Activated gamma-delta T cell treated with Interleukin-2 at 50 U/mL for 16 hours (primary cell): ENCODE data around the gene CHST11.
"Not testable (repeated sequence)": the region's sequence is repeated elsewhere in the genome, so short reads cannot be mapped to it uniquely, and the experiment has no call there.

Experiments
- DNase-seq: peaks from one replicate; pipeline ENCODE4 v3.0.0-alpha.2; 2020

CHST11 gene

DNA sequence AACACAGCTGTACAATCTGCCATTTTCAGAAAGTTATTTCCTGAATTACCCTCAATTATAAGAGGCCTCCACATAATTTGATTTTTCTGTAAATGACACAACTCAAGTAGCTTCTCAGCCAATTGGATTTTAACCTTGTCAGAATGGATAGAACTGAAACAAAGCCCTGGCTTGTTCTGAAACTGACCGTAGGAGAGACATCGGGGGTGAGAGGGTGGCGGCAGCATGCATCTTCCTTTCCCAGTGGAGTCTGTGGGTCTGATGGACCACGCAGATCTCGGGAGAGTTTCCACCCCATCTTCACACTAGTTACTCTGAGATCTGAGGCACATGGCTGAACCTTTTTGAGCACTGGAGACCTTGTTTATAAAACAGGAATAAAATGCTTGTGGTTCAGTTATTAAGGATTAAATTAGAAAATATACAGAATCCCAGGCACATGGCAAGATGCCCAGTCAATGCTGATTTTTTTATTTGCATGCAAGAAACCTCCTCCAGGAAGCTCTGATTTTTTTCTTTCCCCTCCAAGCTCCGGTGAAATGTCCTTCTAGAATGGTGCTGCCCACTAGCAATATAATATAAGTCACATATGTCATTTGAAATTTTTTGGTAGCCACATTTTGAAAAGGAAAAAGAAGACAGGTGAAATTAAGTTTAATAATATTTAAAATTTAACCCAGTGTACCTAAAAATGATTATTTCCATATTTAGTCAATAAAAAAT is 153.9 kb downstream of the CHST11 start:
- no peak for DNase-seq

DNA sequence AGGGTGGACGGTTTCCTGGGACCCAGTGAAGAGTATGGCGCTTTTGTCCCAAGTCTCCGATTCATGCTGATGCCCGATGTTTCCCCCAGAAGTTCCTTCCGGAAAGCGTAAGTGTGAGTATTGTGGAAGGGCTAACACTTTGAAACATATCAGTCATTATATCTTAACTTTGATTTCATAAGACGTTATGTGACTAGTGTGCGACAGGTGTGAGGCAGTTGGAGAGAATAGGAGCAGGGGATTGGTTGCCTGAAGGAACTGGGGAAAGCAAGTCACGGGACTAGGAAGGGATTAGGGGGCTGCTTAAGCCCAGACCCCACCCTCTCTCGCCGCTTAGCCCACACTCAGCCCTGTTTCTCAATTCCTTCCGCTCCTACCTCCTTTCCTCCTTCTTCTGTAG is 154.9 kb downstream of the CHST11 start:
- DNase-seq: no peak

DNA sequence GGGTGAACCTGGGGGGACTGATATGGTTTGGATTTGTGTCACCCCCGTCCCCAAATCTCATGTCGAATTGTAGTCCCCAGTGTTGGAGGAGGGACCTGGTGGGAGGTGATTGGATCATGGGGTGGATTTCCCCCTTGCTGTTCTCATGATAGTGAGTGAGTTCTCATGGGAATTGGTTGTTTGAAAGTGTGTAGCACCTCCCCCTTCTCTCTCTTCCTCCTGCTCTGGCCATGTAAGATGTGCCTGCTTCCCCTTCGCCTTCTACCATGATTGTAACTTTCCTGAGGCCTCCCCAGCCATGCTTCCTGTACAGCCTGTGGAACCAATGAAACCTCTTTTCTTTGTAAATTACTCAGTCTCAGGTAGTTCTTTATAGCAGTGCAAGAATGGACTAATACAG is 156.6 kb downstream of the CHST11 start:
- DNase-seq: not testable (repeated sequence)

DNA sequence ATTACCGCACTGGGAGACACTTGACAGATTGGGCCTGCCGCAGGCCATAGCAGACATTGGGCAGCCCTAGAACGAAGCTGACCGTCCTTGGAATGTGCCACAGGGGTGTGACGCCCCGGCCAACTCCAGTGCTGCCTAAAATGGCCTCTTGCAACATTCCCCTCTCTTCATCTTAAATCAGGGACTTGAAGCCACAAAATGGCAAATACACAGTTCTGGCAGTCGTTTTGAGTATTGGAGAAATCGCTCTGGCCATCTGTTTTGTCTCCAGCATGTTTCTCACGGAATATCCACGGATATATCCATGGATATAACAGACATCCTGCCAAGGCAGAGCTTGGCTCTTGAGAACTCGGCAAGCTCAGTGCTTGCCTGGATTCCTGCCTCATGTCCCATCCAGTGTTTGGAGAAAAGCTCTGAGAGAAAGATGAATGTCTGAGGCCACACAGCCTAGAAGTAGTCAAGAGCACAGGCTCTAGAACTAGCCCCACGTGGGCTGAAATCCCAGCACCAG is 158.4 kb downstream of the CHST11 start:
- DNase-seq: no peak

DNA sequence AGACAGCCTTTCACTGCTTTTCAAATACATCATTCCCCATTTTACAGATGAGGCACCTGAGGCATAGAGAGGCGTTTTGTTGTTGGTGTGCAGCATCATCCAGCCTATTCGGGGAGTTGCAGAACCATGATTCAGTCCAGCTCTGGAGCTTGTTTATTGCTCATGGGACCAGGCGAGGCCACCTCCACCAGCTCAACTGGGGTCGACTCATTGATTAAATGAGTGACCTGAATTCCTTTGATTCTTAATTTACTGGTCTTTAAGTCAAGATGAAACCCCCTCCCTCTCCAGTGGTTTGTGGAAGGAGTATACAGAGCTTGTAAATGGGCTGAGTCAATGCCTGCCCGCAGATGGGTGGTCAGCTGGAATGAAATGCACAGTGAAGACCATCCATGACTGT is 161.9 kb downstream of the CHST11 start:
- DNase-seq: no peak

DNA sequence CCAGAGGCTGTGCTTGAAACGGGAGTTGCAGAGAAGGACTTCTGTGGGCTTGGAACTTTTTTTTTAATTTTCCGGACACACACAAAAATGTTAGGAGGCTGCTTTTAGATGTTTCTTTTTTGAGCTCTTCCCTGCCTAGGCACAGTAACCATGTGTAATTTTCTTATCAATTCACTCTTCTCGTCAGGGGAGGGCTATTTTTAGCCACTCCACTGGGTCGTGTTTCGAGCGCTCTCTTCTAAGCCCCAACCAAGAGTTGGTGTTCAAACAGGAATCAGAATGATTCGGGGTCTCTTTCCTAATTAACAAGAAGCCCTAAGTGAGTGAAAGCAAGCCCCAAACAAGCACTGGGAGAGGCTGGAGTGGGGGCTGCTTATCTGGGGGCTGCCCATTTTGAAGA is 162.6 kb downstream of the CHST11 start:
- no peak for DNase-seq

DNA sequence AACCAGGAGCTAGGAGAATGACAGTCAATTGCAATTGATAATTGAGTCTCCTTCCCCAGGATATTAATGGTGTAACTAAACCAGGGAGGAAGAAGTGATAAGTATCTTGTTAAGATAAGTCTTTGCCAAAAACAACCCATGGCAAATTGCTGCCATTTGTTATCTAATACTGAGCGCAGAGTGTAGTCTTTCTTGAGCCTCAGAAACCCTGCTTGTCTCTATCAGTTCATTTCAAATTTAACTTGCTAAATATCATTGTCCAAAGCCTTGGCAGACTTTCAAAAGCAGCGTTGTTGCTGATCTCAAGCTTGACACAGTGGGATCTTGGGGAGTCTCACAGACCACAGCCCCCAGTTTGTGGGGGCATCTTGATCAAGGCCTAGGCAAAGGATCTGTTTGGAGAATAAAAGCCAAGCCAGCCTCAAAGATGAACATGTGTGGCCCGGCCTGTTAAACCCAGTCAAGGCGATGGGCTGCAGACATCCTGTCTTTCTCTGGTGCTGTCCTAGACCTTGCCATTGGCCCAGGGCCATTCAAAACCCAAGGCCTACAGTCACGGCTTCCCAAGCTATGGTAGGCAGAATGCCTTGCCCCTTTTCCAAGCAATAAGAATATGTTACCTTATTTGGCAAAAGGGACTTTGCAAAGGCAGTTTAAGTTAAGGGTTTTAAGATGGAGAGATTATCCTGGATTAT is 164.2 kb downstream of the CHST11 start:
- no peak for DNase-seq

DNA sequence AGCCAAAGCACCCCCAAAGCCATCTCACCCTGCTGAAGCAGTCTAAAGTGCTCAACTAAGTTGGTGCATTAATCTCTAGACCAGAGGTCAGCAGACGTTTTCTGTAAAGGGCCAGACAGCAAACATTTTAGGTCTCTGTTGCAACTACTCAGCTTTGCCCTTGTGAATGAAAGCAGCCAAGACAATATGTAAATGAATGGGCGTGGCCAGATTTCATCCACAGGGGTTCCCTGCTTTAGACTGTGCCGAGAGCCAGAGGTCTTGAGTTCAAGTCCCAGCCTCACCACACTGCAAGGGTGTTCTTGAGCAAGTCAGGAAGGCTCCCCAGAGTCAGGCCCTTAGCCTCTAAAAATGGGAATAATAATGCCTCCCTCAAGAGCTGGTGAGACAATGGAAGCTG is 166.2 kb downstream of the CHST11 start:
- no peak for DNase-seq

DNA sequence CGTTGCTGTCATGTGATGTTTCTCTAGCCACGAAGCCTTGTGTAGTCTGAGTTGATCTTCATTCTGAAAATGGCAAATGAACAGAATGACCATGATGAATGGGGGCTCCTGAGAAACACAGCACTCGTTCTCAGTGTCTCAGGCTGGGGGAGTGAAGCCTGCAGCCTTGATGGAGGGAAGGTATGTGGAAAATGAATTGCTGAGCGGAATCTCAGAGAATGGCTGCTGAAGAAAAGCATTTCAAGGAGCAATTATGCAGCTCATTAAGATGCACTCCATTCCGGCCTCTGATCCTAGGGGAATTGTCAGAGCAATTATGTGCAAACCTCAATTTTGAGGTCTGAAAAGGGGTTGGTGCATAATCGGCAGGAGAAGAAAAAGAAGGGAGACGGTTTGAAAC is 167.1 kb downstream of the CHST11 start:
- no peak for DNase-seq

DNA sequence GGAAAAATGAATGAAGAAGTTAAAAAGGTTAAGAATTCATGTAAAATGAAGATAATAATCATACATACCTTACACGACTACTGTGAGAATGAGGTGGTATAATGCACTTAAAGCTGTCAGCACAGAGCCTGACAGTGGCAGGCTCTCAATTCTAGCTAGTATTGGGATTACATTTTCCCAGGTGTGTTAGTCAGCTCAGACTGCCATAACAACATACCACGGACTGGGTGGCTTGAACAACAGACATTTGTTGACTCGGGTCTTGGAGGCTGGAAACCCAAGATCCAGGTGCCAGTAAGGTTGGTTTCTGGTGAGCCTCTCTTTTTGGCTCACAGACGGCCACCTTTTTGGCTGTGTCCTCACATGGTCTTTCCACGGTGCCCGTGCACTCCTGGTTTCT is 167.8 kb downstream of the CHST11 start:
- DNase-seq: no peak

DNA sequence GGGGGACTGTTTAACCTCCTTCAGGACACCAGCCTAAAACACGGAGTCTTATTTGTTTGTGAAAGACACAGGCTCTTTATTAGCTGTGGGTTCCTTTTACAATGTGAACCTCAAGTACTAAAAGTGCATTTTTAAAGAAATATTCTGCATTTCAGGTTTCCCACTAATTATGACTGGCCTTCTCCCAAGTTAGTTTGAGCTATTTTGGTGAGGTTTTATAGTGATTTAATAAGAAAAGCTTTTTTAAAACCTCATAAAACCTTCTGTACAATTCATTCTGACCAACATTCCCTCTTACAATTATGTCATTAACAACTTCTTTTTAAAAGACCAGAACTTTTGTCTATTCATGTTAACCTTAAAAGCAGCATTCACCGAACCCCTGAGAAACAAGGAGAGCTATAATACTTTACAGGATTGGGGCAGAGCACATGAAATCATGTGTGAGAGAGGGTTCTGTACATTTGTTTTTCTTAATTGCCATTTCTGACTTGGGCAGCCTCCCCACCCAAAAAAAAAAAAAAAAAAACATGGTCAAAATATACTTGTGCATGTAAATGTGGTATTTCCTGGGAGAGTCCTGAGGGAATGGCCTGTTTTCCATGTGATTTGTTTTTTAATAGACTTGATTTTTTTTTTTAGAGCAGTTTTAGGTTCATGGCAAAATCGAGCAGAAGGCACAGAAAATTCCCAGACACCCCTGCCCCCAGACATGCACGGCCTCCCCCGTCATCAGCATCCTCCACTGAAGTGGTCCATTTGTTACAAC is 169.5 kb downstream of the CHST11 start:
- DNase-seq: no peak

DNA sequence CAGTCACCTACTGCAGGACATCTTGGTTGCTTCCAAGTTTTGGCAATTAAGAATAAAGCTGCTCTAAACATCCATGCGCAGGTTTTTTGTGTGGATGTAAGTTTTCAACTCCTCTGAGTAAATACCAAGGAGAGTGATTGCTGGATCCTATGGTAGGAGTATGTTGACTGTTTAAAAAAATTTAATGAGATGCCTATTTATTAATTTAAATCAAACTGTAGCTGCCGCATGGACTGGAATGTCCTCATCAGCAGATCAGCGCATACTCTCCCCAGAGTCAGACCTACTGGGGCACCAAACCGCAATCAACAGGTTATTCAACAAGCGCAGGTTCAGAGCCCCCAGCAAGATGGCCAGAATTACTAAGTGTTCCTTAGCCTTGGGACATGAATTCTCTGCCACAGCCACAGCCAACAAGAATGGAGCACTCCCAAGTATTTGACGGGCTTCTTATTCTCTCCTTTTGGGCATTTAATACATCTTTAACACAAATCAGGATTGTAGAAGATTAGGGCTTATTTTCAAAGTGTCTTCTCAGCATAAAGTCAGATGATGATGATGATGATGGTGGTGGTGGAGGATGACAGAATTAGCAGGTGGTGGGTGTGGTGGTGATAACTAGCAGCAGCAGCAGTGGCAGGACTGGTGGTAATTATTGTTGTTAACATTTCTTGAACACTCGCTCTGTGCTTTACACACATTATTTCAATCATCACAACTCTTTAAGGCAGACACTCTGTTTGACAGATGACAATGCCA is 170.7 kb downstream of the CHST11 start:
- DNase-seq: no peak

DNA sequence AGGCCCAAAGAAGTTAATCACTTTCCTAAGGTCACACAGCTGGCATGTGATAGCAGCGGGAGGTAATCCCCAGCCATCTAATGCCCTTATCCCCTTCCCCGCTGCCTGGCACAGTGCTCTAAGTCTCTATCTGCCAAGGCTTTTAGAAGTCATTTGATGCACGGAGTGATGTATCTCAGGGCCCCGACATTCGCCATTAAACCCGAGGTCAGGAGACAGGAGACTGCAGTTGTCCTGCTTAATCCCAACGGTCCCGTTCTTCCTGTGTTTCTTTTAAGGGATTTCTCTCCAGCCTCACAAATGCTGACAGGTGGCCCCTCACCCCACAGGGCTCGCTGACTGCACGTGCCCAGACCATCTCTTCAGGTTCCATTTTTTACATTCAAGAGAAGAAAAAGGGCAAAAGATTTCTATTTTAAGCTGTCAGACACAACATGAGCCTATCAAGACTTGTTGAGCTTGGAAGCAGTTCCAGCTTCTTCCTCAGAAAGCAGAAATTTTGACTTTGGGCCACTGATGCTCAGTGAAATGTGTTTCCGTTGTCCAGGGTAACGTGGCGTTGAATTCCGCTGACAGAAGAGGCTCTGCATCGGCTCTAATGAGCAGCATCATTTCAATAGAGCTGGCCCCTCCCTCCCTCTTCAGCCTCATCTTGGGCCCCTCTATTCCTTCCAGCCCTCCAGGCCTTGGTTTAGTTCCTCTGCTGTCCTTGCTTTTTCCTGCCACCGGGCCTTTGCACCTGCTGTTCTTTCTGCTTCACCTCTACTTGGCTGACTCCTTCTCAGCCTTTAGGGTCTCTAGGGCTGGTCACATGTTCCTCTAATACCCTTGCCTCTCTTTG is 171.5 kb downstream of the CHST11 start:
- DNase-seq: no peak

DNA sequence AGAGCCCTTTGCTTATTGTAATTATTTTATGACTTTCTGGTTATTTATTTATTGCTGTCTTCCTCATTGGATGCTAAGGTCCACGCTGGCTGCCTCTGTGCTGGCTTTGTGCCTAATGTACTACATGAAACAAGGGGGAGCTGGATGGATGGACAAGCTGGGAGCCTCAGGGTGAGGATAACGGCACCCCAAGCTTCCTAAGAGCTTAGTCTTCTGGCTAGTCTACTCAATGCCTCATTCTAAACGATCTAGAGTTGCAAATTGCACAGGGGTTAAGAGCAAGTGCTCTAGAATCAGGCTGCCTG is 172.0 kb downstream of the CHST11 start:
- no peak for DNase-seq

DNA sequence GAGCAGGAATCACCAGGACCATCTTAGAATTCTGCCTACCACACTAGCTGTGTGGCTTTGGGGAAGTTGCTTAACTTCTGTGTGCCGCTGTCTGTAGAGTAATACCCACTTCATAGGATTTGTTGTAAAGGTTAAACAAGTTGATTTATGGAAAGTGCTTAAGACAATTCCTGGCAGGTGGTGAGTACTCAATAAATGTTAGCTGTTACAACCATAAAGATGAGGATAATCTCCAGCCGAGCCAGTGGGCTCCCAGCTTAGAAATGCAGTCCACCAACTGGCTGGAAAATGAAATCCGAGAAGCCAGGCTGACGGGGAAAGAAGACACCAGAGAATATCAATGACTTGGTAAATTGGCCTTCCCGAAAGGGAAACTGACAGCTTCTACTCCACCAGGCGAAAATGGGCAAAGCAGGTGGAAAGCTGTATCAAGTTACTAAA is 173.5 kb downstream of the CHST11 start:
- no peak for DNase-seq

DNA sequence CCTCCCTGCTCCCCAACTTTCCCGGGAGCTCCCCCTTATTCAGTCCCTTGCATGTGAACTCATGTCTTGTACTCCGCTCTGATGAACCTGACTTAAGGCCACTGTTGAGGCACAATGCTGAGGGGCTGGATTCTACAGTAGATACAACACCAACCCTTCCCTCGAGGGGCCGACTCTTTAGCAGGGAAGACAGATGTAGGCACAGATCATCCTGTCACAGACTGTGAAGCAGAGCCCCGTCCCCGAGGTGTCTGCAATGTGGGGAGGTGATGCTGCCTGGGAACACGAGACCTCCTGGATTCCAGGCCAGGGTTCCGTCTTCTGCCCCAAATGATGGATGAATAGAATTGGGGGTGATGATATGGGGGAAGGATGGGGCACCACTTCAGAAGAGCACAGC is 175.1 kb downstream of the CHST11 start:
- no peak for DNase-seq

DNA sequence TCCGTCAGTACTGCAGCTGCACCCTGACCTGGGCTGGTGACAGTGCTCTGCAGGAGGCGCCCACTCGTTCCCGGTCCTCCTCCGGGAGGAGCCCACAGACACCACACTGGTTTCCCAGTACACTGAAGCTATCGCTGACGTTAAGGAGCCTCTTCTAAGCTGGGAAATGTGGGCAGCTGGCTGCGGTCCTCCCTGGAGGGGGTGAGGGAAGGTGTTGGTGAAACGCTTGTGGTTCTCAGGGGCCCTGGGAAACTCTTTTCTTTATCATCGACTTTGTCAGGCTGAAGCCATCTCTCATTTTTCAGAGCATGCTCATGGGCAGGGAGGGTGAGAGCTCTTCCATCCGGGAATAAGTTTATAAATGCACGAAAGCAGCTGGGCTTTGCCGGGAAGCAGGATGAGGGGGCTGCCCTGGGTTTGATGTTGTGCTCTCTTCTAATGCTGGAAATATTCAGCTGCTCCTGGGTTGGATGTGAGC is 176.0 kb downstream of the CHST11 start:
- no peak for DNase-seq

DNA sequence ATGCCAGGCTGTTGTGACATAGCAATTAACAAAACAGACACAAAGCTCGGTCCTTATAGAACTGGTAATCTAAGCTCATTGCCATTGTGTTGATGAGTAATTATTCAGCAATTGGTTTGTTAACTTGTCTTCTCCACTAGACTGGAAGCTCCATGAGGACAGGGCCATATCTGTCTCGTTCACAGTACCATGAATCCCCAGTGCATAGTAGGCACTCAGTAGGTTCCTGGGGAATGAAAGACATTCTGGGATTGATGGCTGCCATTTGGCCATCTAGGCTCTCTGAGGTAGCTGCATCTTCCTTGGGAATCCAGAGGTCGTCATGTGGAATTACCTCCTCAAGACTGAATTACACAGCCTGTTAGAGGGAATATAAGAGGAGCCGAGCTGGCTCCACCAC is 177.3 kb downstream of the CHST11 start:
- DNase-seq: no peak

DNA sequence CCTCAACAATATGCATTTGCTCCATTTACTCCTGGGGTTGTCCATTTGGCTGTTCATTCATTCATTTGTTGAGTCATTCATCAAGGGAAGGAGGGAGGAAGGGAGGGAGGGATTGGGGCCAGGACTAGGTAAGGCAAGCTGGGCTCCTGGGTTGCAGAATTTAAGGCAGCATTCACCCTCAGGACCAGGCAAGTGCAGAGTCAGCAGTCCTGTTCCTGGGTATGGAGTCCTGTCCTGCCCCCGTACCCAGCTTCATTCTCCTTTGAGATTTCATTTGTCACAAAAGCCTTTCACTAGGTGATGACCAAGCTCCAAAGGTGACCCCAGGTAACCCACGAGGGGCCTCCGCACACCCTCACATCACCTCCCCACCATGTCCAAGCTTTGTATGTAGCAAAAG is 178.1 kb downstream of the CHST11 start:
- DNase-seq: no peak

DNA sequence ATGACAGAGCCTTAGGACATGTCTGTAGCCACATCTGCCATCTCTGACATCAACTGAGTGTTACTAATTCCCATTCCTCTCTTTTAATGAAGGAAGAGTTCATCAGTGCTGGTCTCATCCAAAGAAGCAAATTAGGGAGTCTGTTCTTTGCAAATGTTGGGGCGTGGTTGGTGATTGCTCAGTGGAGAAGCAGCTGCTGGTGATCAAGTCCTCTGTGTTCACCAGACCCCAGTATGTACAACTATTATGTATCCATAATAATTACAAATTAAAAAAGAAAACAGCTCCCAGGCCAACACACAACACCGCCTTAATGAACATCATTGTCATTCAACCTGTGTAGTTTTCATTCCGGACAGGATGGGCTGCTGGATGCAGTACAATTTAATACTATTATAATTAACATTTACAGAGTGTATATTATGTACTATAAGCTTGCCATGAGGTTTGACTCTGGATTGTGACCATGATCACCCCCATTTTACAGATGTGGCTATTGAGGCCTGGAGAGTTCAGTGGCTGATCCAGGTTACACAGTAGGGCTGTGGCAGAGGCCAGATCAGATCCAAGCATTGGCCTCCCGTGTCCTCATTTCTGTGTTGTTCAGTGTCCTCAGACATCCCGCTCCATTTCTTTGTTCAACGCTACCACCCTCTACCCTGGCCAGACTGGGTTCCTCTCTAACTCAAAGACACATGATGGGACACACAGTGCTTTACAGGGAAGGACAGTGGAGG is 179.0 kb downstream of the CHST11 start:
- no peak for DNase-seq

DNA sequence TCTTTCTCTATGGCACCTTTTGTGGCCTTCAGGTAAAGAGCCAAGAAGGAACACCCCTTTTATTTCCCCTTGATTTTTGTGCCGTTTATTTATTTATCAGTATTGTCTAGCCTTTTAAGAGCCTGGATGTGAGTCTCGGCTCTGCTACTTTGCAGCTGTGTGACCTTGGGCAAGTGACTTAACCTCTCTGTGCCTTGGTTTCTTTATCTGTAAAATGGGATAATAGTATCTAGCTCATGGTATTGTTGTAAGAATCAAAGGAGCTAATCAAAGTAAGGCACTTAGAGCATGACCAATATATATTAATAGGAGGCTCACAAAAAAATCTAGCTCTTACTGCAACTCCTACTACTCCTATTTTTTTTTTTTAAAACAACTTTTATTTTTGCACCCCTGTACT is 179.7 kb downstream of the CHST11 start:
- no peak for DNase-seq
